H1 (cell line): ENCODE data around the gene LDLRAD1. TPM values are rescaled to one million over a fixed set of nuclear protein-coding genes. Genes with fewer than 3 reads are reported as not detected.

ENCODE experiments used
- CTCF ChIA-PET: fragments of 300-600 bp; sonication (Branson Sonifier 250); formaldehyde crosslinking; loops from one replicate; lab custom pipeline; 2021; ENCODE audit not compliant: partially characterized antibody; lab: Charles Lee
- POLR2A ChIA-PET: fragments of 300-600 bp; sonication (Branson Sonifier 250); formaldehyde crosslinking; loops from one replicate; lab custom pipeline; 2021; ENCODE audit warnings: inconsistent platforms; ENCODE audit not compliant: partially characterized antibody; lab: Charles Lee
- DNase-seq, 2 experiments: peaks; one replicate each; pipeline versions ENCODE4 v3.0.0 to v3.0.0-alpha.2; 2010 to 2022; ENCODE audit warnings: low spot score in 2 of 2, low read depth in 1 of 2, mixed read lengths in 1 of 2
- FAIRE-seq: peaks from 2 replicates; lab custom pipeline; 2011; peaks lifted over from hg19 to GRCh38; lab: Jason Lieb, UNC
- H2AFZ ChIP-seq: 2 replicates; pipeline ENCODE4 v1.8.1; 2012; ENCODE audit warnings: low read length, inconsistent platforms
- H2AK5ac ChIP-seq: 2 replicates; pipeline ENCODE4 v1.6.1; 2013; ENCODE audit warnings: low read depth, low read length
- H2BK120ac ChIP-seq: replicated peaks from 2 replicates; pipeline ENCODE3; 2013; ENCODE audit warnings: low read depth, low read length, inconsistent platforms
- H2BK12ac ChIP-seq: 2 replicates; pipeline ENCODE4 v1.6.1; 2013; ENCODE audit warnings: low read depth, low read length
- H2BK15ac ChIP-seq: 2 replicates; pipeline ENCODE4 v1.6.1; 2013; ENCODE audit warnings: low read length
- H2BK20ac ChIP-seq: 2 replicates; pipeline ENCODE4 v1.6.1; 2013; ENCODE audit warnings: low read length
- H2BK5ac ChIP-seq: 2 replicates; pipeline ENCODE4 v1.6.1; 2013; ENCODE audit warnings: low read depth, low read length
- H3K14ac ChIP-seq: 2 replicates; pipeline ENCODE4 v1.6.1; 2013; ENCODE audit warnings: inconsistent platforms; ENCODE audit not compliant: insufficient read length
- H3K18ac ChIP-seq: 2 replicates; pipeline ENCODE4 v1.6.1; 2013; ENCODE audit warnings: low read length; ENCODE audit errors: extremely low read depth
- H3K23ac ChIP-seq: 2 replicates; pipeline ENCODE4 v1.6.1; 2013; ENCODE audit warnings: inconsistent platforms; ENCODE audit not compliant: insufficient read length
- H3K23me2 ChIP-seq: 2 replicates; pipeline ENCODE4 v1.6.1; 2013; ENCODE audit warnings: low read depth, low read length
- H3K27ac ChIP-seq: 2 replicates; pipeline ENCODE4 v1.6.1; 2011; ENCODE audit warnings: low read depth, low read length, inconsistent platforms
- H3K27me3 ChIP-seq, 4 experiments: replicated peaks in 1 of 4; 1 replicate in 1 of 4; 2 replicates in 3 of 4; pipeline versions ENCODE4 v1.6.1 to v1.8.1; 2011 to 2013; ENCODE audit warnings: low read length in 3 of 4, mild to moderate bottlenecking in 3 of 4, inconsistent platforms in 2 of 4, mixed read lengths in 2 of 4, moderate library complexity in 1 of 4; ENCODE audit not compliant: control insufficient read depth in 3 of 4, insufficient read depth in 3 of 4; ENCODE audit errors: extremely low read depth in 1 of 4
- H3K36me3 ChIP-seq, 4 experiments: 2 replicates each; pipeline versions ENCODE4 v1.6.1 to v1.8.1; 2011 to 2013; ENCODE audit warnings: mild to moderate bottlenecking in 4 of 4, low read length in 3 of 4, moderate library complexity in 2 of 4, control low read depth in 1 of 4, inconsistent platforms in 1 of 4; ENCODE audit not compliant: insufficient read depth in 4 of 4, control insufficient read depth in 2 of 4
- H3K4ac ChIP-seq: replicated peaks from 2 replicates; pipeline ENCODE3; 2013; ENCODE audit warnings: low read length, low read depth, mixed read lengths, inconsistent platforms; ENCODE audit not compliant: insufficient read length
- H3K4me1 ChIP-seq, 4 experiments: replicated peaks in 1 of 4; 1 replicate in 1 of 4; 2 replicates in 3 of 4; pipeline versions ENCODE4 v1.6.1 to v1.8.1; 2011 to 2013; ENCODE audit warnings: low read length in 3 of 4, inconsistent platforms in 2 of 4, mixed read lengths in 1 of 4; ENCODE audit not compliant: insufficient read depth in 4 of 4, control insufficient read depth in 3 of 4
- H3K4me2 ChIP-seq, 2 experiments: 2 replicates each; pipeline versions ENCODE4 v1.6.1 to v1.8.1; 2011 to 2013; ENCODE audit warnings: low read depth in 2 of 2, low read length in 2 of 2, control low read depth in 1 of 2, inconsistent platforms in 1 of 2, mild to moderate bottlenecking in 1 of 2; ENCODE audit not compliant: insufficient read depth in 1 of 2
- H3K4me3 ChIP-seq, 4 experiments: fragments of 200-600, 300-600 bp in 1 of 4; sonication (generic), shearing (Covaris generic), sonication (Bioruptor Twin) in 1 of 4; 2 replicates each; pipeline versions ENCODE4 v1.5.1 to v1.8.1; 2011 to 2016; ENCODE audit warnings: low read length in 4 of 4, low read depth in 3 of 4, control low read depth in 2 of 4, inconsistent platforms in 2 of 4, mild to moderate bottlenecking in 2 of 4, mixed read lengths in 1 of 4, moderate library complexity in 1 of 4; ENCODE audit not compliant: insufficient read depth in 2 of 4; ENCODE audit errors: extremely low read depth in 1 of 4
- H3K56ac ChIP-seq: replicated peaks from 2 replicates; pipeline ENCODE3; 2013; ENCODE audit warnings: low read depth, mild to moderate bottlenecking, mixed read lengths, low read length, inconsistent platforms; ENCODE audit not compliant: insufficient read length
- H3K79me1 ChIP-seq: 2 replicates; pipeline ENCODE4 v1.6.1; 2013; ENCODE audit warnings: low read depth, low read length, control low read depth
- H3K79me2 ChIP-seq, 2 experiments: 2 replicates each; pipeline versions ENCODE4 v1.6.1 to v1.8.1; 2012 to 2013; ENCODE audit warnings: low read length in 2 of 2, mild to moderate bottlenecking in 2 of 2, inconsistent platforms in 1 of 2; ENCODE audit not compliant: insufficient read depth in 2 of 2, control insufficient read depth in 1 of 2
- H3K9ac ChIP-seq, 4 experiments: replicated peaks in 1 of 4; 1 replicate in 1 of 4; 2 replicates in 3 of 4; pipeline versions ENCODE4 v1.6.1 to v1.8.1; 2011 to 2013; ENCODE audit warnings: low read depth in 3 of 4, low read length in 3 of 4, control low read depth in 2 of 4, mild to moderate bottlenecking in 2 of 4, moderate library complexity in 2 of 4, inconsistent platforms in 1 of 4; ENCODE audit errors: extremely low read depth in 1 of 4
- H3K9me3 ChIP-seq, 2 experiments: 2 replicates each; pipeline versions ENCODE4 v1.6.1 to v1.8.1; 2012 to 2013; ENCODE audit warnings: mild to moderate bottlenecking in 2 of 2, moderate library complexity in 2 of 2, control low read depth in 1 of 2, inconsistent platforms in 1 of 2, low read depth in 1 of 2, low read length in 1 of 2, mixed read lengths in 1 of 2; ENCODE audit not compliant: insufficient read depth in 2 of 2
- H4K20me1 ChIP-seq, 2 experiments: replicated peaks in 1 of 2; 2 replicates each; pipeline versions ENCODE3 to v1.8.1; 2011 to 2013; ENCODE audit warnings: inconsistent platforms in 2 of 2, low read length in 2 of 2, mild to moderate bottlenecking in 1 of 2; ENCODE audit not compliant: insufficient read depth in 2 of 2, control insufficient read depth in 1 of 2
- H4K5ac ChIP-seq: 2 replicates; pipeline ENCODE4 v1.6.1; 2013; ENCODE audit warnings: low read length, low read depth, mixed read lengths, inconsistent platforms; ENCODE audit not compliant: insufficient read length
- H4K8ac ChIP-seq: 2 replicates; pipeline ENCODE4 v1.8.0; 2013; ENCODE audit warnings: mild to moderate bottlenecking, moderate library complexity, low read length, inconsistent platforms; ENCODE audit not compliant: insufficient read depth; ENCODE audit errors: extremely low read depth
- H4K91ac ChIP-seq: replicated peaks from 2 replicates; pipeline ENCODE3; 2013; ENCODE audit warnings: low read length, mixed read lengths, inconsistent platforms; ENCODE audit not compliant: insufficient read length
- ASH2L ChIP-seq: fragments of 200-600, 300-600 bp; sonication (generic); IDR thresholded peaks from one replicate; pipeline ENCODE4 v1.7.1; 2017; ENCODE audit warnings: low read length
- BRCA1 ChIP-seq: IDR thresholded peaks from 2 replicates; pipeline ENCODE4 v1.6.1; 2012; ENCODE audit warnings: low read depth, low read length, improper control_type of control experiment
- CBX8 ChIP-seq: fragments of 300-800, 300-1000 bp; sonication (generic); IDR thresholded peaks from 2 replicates; pipeline ENCODE4 v1.7.1; 2016; ENCODE audit warnings: low read depth, low read length, borderline replicate concordance
- CHD1 ChIP-seq: IDR thresholded peaks from 2 replicates; pipeline ENCODE4 v1.6.1; 2012; ENCODE audit warnings: low read depth, low read length, improper control_type of control experiment
- EZH2 ChIP-seq: fragments of 200-600 bp; sonication (generic); IDR thresholded peaks from 2 replicates; pipeline ENCODE4 v1.7.1; 2012; ENCODE audit warnings: low read depth, mild to moderate bottlenecking, moderate library complexity, low read length, inconsistent platforms; ENCODE audit not compliant: severe bottlenecking
- FOSL1 ChIP-seq: IDR thresholded peaks from 2 replicates; pipeline ENCODE4 v1.6.1; 2011; ENCODE audit warnings: mild to moderate bottlenecking, low read depth, low read length, moderate library complexity; ENCODE audit not compliant: insufficient read depth
- GTF2F1 ChIP-seq: IDR thresholded peaks from 2 replicates; pipeline ENCODE4 v1.6.1; 2012; ENCODE audit warnings: low read depth, low read length, improper control_type of control experiment, borderline replicate concordance
- HDAC6 ChIP-seq: IDR thresholded peaks from one replicate; pipeline ENCODE4 v1.7.1; 2012; ENCODE audit warnings: low read depth, mild to moderate bottlenecking, inconsistent platforms, low read length, moderate library complexity
- MAX ChIP-seq: IDR thresholded peaks from 2 replicates; pipeline ENCODE4 v1.6.1; 2012; ENCODE audit warnings: inconsistent platforms
- RNF2 ChIP-seq: fragments of 200-900, 300-1000 bp; sonication (generic); IDR thresholded peaks from 2 replicates; pipeline ENCODE4 v1.7.1; 2016; ENCODE audit warnings: borderline replicate concordance, low read depth, mild to moderate bottlenecking, antibody characterized with exemption, low read length; ENCODE audit not compliant: poor library complexity, severe bottlenecking; ENCODE audit errors: missing control alignments
- SP1 ChIP-seq: IDR thresholded peaks from 2 replicates; pipeline ENCODE4 v1.6.1; 2011; ENCODE audit warnings: low read depth, low read length
- SP2 ChIP-seq: IDR thresholded peaks from 2 replicates; pipeline ENCODE4 v1.6.1; 2012; ENCODE audit warnings: mild to moderate bottlenecking, low read length, inconsistent platforms
- SUZ12 ChIP-seq: fragments of 200-600 bp; sonication (generic); IDR thresholded peaks from 2 replicates; pipeline ENCODE4 v1.6.1; 2012; ENCODE audit warnings: mild to moderate bottlenecking, inconsistent platforms, low read length, moderate library complexity, mixed read lengths
- TBP ChIP-seq: IDR thresholded peaks from 2 replicates; pipeline ENCODE4 v1.6.1; 2011; ENCODE audit warnings: low read depth, low read length, improper control_type of control experiment
- WGBS, 2 experiments: shearing (Covaris generic) in 1 of 2; methylation state at CpG; one replicate each; pipeline versions ENCODE4 v1.1.6 to v1.1.7; 2013 to 2015; ENCODE audit warnings: low lambda C conversion rate in 2 of 2, mixed read lengths in 2 of 2, inconsistent platforms in 1 of 2, low coverage in 1 of 2, missing lambda C conversion rate in 1 of 2; ENCODE audit not compliant: insufficient replicate concordance in 2 of 2, insufficient coverage in 1 of 2, insufficient read length in 1 of 2; ENCODE audit errors: extremely low coverage in 1 of 2, missing lambda C conversion rate in 1 of 2; 5-methylcytosine and 5-hydroxymethylcytosine counted together
- polyA plus RNA-seq, 7 experiments: library from polyadenylated mRNA; depleted of rRNA in 3 of 7; stranded (reverse) in 5 of 7; unstranded in 2 of 7; fragments of >200 nt in 5 of 7; fragments of 200-250 nt in 2 of 7; gene quantifications; 1 replicate in 5 of 7; 2 replicates in 1 of 7; 4 replicates in 1 of 7; pipeline versions ENCODE4 v1.2.1 to v1.2.3, GENCODE V29; 2011 to 2013; ENCODE audit warnings: missing spikeins in 2 of 7, mixed read lengths in 2 of 7
- total RNA-seq: library from RNA; stranded (reverse); fragmentation: NEBNext Ultra II Directional; extraction: Animal tissue kit (Norgen Biotek cat#: 25700); gene quantifications from 2 replicates; pipeline ENCODE4 v1.2.1, GENCODE V29; 2021

The LDLRAD1 gene
- total and polyA plus RNA-seq, 2 of the 8 experiments (the other 6 are each of a cell fraction or from before 2014, with no cell fraction given), result not detected

DNA sequence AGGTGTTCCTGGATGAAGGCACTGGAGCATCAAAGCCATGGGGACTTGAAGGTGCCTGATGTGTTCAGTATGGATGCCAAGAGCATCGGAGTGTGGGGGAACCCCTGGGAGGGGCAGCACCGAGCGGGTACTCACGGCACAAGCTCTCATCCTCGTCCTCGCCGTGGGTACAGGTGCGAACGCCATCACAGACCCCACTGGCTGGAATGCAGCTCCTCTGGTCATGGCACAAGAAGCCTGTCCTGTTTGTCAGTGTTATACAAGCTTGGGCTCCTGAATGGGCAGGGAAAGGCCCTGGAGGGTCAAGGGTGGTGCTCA lies 6.0 kb downstream of the LDLRAD1 start:
- Histone ChIP-seq H3K23ac (no peak overlapping the region), H3K9ac (no peak overlapping the region), H2AK5ac (no peak overlapping the region), H2BK20ac (no peak overlapping the region), H2BK120ac (no peak overlapping the region), H4K91ac (no peak overlapping the region), H2BK15ac (no peak overlapping the region), H4K8ac (no peak overlapping the region), H2BK12ac (no peak overlapping the region), H3K4ac (no peak overlapping the region), H3K79me2 (no peaks in the 10 kb centered on the region), H3K23me2 (no peaks in the 10 kb centered on the region; the same call in 1 of the 2 replicates), H3K14ac (no peak overlapping the region), H3K56ac (no peak overlapping the region), H3K4me1 (peaks cover 0 to 3% (median 0%) of the 10 kb centered on the region in 4 experiments; a peak in 1 of 7 replicates), H2AFZ (no peak overlapping the region), H3K36me3 (no peaks in the 10 kb centered on the region), H2BK5ac (no peak overlapping the region), H4K5ac (no peak overlapping the region), H3K79me1 (no peaks in the 10 kb centered on the region), H3K9me3 (no peaks in the 10 kb centered on the region), H3K18ac (no peak overlapping the region), H3K27me3 (no peaks in the 10 kb centered on the region), H4K20me1 (no peaks in the 10 kb centered on the region), H3K27ac (no peak overlapping the region), H3K4me3 (no peak overlapping the region), H3K4me2 (no peak overlapping the region)
- ChIA-PET POLR2A (no interaction called here), CTCF (interaction anchor here (1.0 to 1.3 kb wide), 3 partner anchors 12 to 176 kb away, joined by 3 read pairs; no protein-coding TSS in a partner anchor)
- 91% methylated on average over 9 of the region's 9 CpGs; no CpG with 5 or more reads in 1 of the 2 experiments for WGBS, 2 experiments
- no peak for DNase-seq
- no peak for FAIRE-seq
- TF ChIP-seq CBX8 (no peak), SP1 (no peak), SP2 (no peak), CHD1 (no peak), RNF2 (no peak), HDAC6 (no peak), SUZ12 (no peak), TBP (no peak), ASH2L (no peak), EZH2 (no peak), BRCA1 (no peak), FOSL1 (no peak), MAX (no peak), GTF2F1 (no peak)
